ENCODE measurements around the gene HBM. TPM values are rescaled to one million over a fixed set of nuclear protein-coding genes. Genes with fewer than 3 reads are reported as not detected.
"Not testable (repeated sequence)": the region's sequence is repeated elsewhere in the genome, so short reads cannot be mapped to it uniquely, and the experiment has no call there.

The HBM gene
- polyA plus RNA-seq, 1 donor = 11.9 TPM

- H3K4me1 ChIP-seq (ENCODE audit: control insufficient read depth, insufficient read depth, low read length) = no peaks in the 10 kb centered on the region
- peaks cover 69% of the 10 kb centered on the region for H3K36me3 ChIP-seq (ENCODE audit: control insufficient read depth, insufficient read depth, low read length)
- WGBS (ENCODE audit: insufficient coverage, low lambda C conversion rate) = no CpG with 5 or more reads among the region's 4 CpGs
- H3K4me3 ChIP-seq (ENCODE audit: low read length) = no peak overlapping the region
- no peaks in the 10 kb centered on the region for H3K9me3 ChIP-seq (ENCODE audit: control insufficient read depth, low read depth, low read length)
- H3K27me3 ChIP-seq (ENCODE audit: control insufficient read depth, insufficient read depth, low read length) = no peaks in the 10 kb centered on the region
- no peak overlapping the region for H3K27ac ChIP-seq (ENCODE audit: low read length)
- no peak for DNase-seq
These were observed 37.5 kb downstream of the HBM start for GRCh38 chr16:203246-203645.

GRCh38 chr16:204046-204445 is 38.3 kb downstream of the HBM start:
- not testable (repeated sequence) for H3K27me3 ChIP-seq (ENCODE audit: control insufficient read depth, insufficient read depth, low read length); DNase-seq; H3K27ac ChIP-seq (ENCODE audit: low read length); H3K4me3 ChIP-seq (ENCODE audit: low read length); H3K4me1 ChIP-seq (ENCODE audit: control insufficient read depth, insufficient read depth, low read length); H3K9me3 ChIP-seq (ENCODE audit: control insufficient read depth, low read depth, low read length)
- peaks cover 67% of the 10 kb centered on the region for H3K36me3 ChIP-seq (ENCODE audit: control insufficient read depth, insufficient read depth, low read length)
- WGBS (ENCODE audit: insufficient coverage, low lambda C conversion rate) = 100% methylated on average over 3 of the region's 9 CpGs

GRCh38 chr16:209359-209758 is 43.6 kb downstream of the HBM start:
- WGBS (ENCODE audit: insufficient coverage, low lambda C conversion rate) = no CpG with 5 or more reads among the region's 4 CpGs
- not testable (repeated sequence) for H3K4me3 ChIP-seq (ENCODE audit: low read length); DNase-seq; H3K4me1 ChIP-seq (ENCODE audit: control insufficient read depth, insufficient read depth, low read length); H3K9me3 ChIP-seq (ENCODE audit: control insufficient read depth, low read depth, low read length); H3K27me3 ChIP-seq (ENCODE audit: control insufficient read depth, insufficient read depth, low read length); H3K27ac ChIP-seq (ENCODE audit: low read length)
- H3K36me3 ChIP-seq (ENCODE audit: control insufficient read depth, insufficient read depth, low read length) = peaks cover 68% of the 10 kb centered on the region

- H3K4me3 ChIP-seq (ENCODE audit: low read length); DNase-seq; H3K27me3 ChIP-seq (ENCODE audit: control insufficient read depth, insufficient read depth, low read length); H3K4me1 ChIP-seq (ENCODE audit: control insufficient read depth, insufficient read depth, low read length); H3K9me3 ChIP-seq (ENCODE audit: control insufficient read depth, low read depth, low read length); H3K27ac ChIP-seq (ENCODE audit: low read length): not testable (repeated sequence)
- H3K36me3 ChIP-seq (ENCODE audit: control insufficient read depth, insufficient read depth, low read length) = peaks cover 60% of the 10 kb centered on the region
- WGBS (ENCODE audit: insufficient coverage, low lambda C conversion rate) = no CpG with 5 or more reads among the region's 14 CpGs
These were observed 45.9 kb downstream of the HBM start for GRCh38 chr16:211631-212180.

GRCh38 chr16:212999-213398 is 47.2 kb downstream of the HBM start:
- no peak for DNase-seq
- Histone ChIP-seq H3K9me3 (ENCODE audit: control insufficient read depth, low read depth, low read length) (no peaks in the 10 kb centered on the region), H3K4me3 (ENCODE audit: low read length) (no peak overlapping the region), H3K4me1 (ENCODE audit: control insufficient read depth, insufficient read depth, low read length) (no peaks in the 10 kb centered on the region), H3K36me3 (ENCODE audit: control insufficient read depth, insufficient read depth, low read length) (peaks cover 63% of the 10 kb centered on the region), H3K27me3 (ENCODE audit: control insufficient read depth, insufficient read depth, low read length) (no peaks in the 10 kb centered on the region), H3K27ac (ENCODE audit: low read length) (no peak overlapping the region)
- no CpG with 5 or more reads among the region's 3 CpGs for WGBS (ENCODE audit: insufficient coverage, low lambda C conversion rate)

Other genes with a start within 250 kb of the HBM start
- 9.5 TPM for gene POLR3K, start 112.4 kb upstream of the HBM start, polyA plus RNA-seq
- gene SNRNP25, start 112.2 kb upstream of the HBM start, polyA plus RNA-seq = 21.6 TPM
- 18.3 TPM for gene RHBDF1, start 93.3 kb upstream of the HBM start, polyA plus RNA-seq
- gene MPG, start 87.8 kb upstream of the HBM start, polyA plus RNA-seq = 31.2 TPM
- 21.8 TPM for gene NPRL3, start 27.3 kb upstream of the HBM start, polyA plus RNA-seq
- gene HBZ, start 13.3 kb upstream of the HBM start, polyA plus RNA-seq = 5.6 TPM
- gene HBA2, start 6.9 kb downstream of the HBM start, polyA plus RNA-seq = 1,574 TPM
- gene HBA1, start 10.7 kb downstream of the HBM start, polyA plus RNA-seq = 1,041 TPM
- 0.73 TPM for gene HBQ1, start 14.5 kb downstream of the HBM start, polyA plus RNA-seq
- 99.5 TPM for gene LUC7L, start 63.5 kb downstream of the HBM start, polyA plus RNA-seq
- gene FAM234A, start 68.8 kb downstream of the HBM start, polyA plus RNA-seq = 63.4 TPM
- 6.6 TPM for gene RGS11, start 110.0 kb downstream of the HBM start, polyA plus RNA-seq
- gene ARHGDIG, start 114.6 kb downstream of the HBM start, polyA plus RNA-seq = 4.5 TPM
- gene PDIA2, start 117.2 kb downstream of the HBM start, polyA plus RNA-seq = 1.8 TPM
- 29.8 TPM for gene AXIN1, start 186.7 kb downstream of the HBM start, polyA plus RNA-seq
- 55.6 TPM for gene MRPL28, start 204.6 kb downstream of the HBM start, polyA plus RNA-seq
- 83.5 TPM for gene PGAP6, start 216.0 kb downstream of the HBM start, polyA plus RNA-seq
- 107 TPM for gene NME4, start 231.2 kb downstream of the HBM start, polyA plus RNA-seq
- gene DECR2, start 235.9 kb downstream of the HBM start, polyA plus RNA-seq = 91.0 TPM